Measurements from ENCODE around the gene TNNC1.

TNNC1 gene

GRCh38 chr3:52453496-52454249, at the start of gene TNNC1:
Gene TNNC1, minus strand, starts transcription at chr3:52454041. Its CDS starts 26 bp downstream, at chr3:52454015.
- DNase-seq, result no peak

- DNase-seq, result no peak
These were observed 49.0 kb upstream of the TNNC1 start for GRCh38 chr3:52502808-52503350.

GRCh38 chr3:52502001-52502400, 48.2 kb upstream of the TNNC1 start:
- DNase-seq, result no peak

GRCh38 chr3:52501046-52501445, 47.2 kb upstream of the TNNC1 start:
- no peak for DNase-seq

GRCh38 chr3:52498137-52499054, 44.6 kb upstream of the TNNC1 start:
- DNase-seq, result peak; percentile 67

- DNase-seq, result peak; percentile 6
These were observed 42.1 kb upstream of the TNNC1 start for GRCh38 chr3:52495777-52496602.

- no peak for DNase-seq
These were observed 41.1 kb upstream of the TNNC1 start, which contains the start of gene STAB1 for GRCh38 chr3:52494886-52495495. Gene STAB1, plus strand, starts transcription at chr3:52495338. Its CDS starts 76 bp downstream, at chr3:52495414.

GRCh38 chr3:52494445-52494844, 40.6 kb upstream of the TNNC1 start:
- no peak for DNase-seq

- DNase-seq, result no peak
These were observed 39.6 kb upstream of the TNNC1 start for GRCh38 chr3:52493232-52494017.

- no peak for DNase-seq
These were observed 38.2 kb upstream of the TNNC1 start for GRCh38 chr3:52492059-52492458.

- DNase-seq, result no peak
These were observed 37.2 kb upstream of the TNNC1 start for GRCh38 chr3:52490939-52491526.

- no peak for DNase-seq
These were observed 36.4 kb upstream of the TNNC1 start for GRCh38 chr3:52490035-52490938.

- DNase-seq, result no peak
These were observed 35.6 kb upstream of the TNNC1 start for GRCh38 chr3:52489453-52489852.

GRCh38 chr3:52488746-52489145, 34.9 kb upstream of the TNNC1 start:
- DNase-seq, result no peak

- DNase-seq, result no peak
These were observed 34.2 kb upstream of the TNNC1 start for GRCh38 chr3:52487788-52488691.

GRCh38 chr3:52487050-52487787, 33.4 kb upstream of the TNNC1 start:
- DNase-seq, result no peak

- no peak for DNase-seq
These were observed 31.0 kb upstream of the TNNC1 start for GRCh38 chr3:52484680-52485461.

Measured in fibroblast of upper back skin (primary cell).